Left lung (tissue), 10 donors: ENCODE data around the gene TCFL5. TPM values are rescaled to one million over a fixed set of nuclear protein-coding genes. Genes with fewer than 3 reads are reported as not detected.

ENCODE experiments used
- ATAC-seq: fragments of 200-7000 bp; cut with Tn5 transposase; one replicate; pipeline ENCODE4 v1.9.1; 2020; ENCODE audit warnings: moderate library complexity
- DNase-seq, 4 donors: peaks; one replicate each; pipeline ENCODE4 v3.0.0-alpha.2; 2013 to 2020
- H3K27ac ChIP-seq, 2 donors: fragments of 200-600 bp; sonication (generic) in 1 of 2; one replicate each; pipeline versions ENCODE4 v1.5.0 to v1.8.0; 2020 to 2021
- H3K27me3 ChIP-seq, 2 donors: fragments of 200-600 bp; sonication (generic) in 1 of 2; one replicate each; pipeline versions ENCODE4 v1.5.0 to v1.8.0; 2020 to 2021
- H3K36me3 ChIP-seq, 2 donors: fragments of 200-600 bp; sonication (generic) in 1 of 2; one replicate each; pipeline versions ENCODE4 v1.5.0 to v1.8.0; 2020 to 2021
- H3K4me1 ChIP-seq, 2 donors: fragments of 200-600 bp; one replicate each; pipeline ENCODE4 v1.8.0; 2021
- H3K4me3 ChIP-seq, 2 donors: fragments of 200-600 bp; sonication (generic) in 1 of 2; one replicate each; pipeline versions ENCODE4 v1.5.0 to v1.8.0; 2020 to 2021; ENCODE audit warnings: mild to moderate bottlenecking in 1 of 2
- H3K9me3 ChIP-seq, 2 donors: fragments of 200-600 bp; sonication (generic) in 1 of 2; one replicate each; pipeline versions ENCODE4 v1.5.0 to v1.8.0; 2020 to 2021
- intact Hi-C, 2 donors: fragments of 100-400 bp; cut with DNase I; formaldehyde crosslinking; loops; one replicate each; pipeline versions ENCODE4 v1.11.2 to v1.14.2; 2022
- polyA plus RNA-seq, 6 donors: library from polyadenylated mRNA; unstranded; fragments of 120-200 nt; gene quantifications; one replicate each; pipeline ENCODE4 v1.2.1, GENCODE V29; 2013; ENCODE audit not compliant: insufficient read length in 6 of 6
- total RNA-seq, 2 donors: library from RNA; stranded (reverse); fragmentation: NEBNext Ultra II Directional; extraction: Animal tissue kit (Norgen Biotek cat#: 25700); gene quantifications; one replicate each; pipeline ENCODE4 v1.2.1, GENCODE V29; 2021
- TF ChIP-seq, protein P1 (sequence below), 2 donors: fragments of 200-600 bp; sonication (generic) in 1 of 2; IDR thresholded peaks; one replicate each; pipeline versions ENCODE4 v1.5.0 to v1.8.0; 2021; ENCODE audit warnings: antibody characterized with exemption in 2 of 2
- donor health status: DM: no; HTN: yes; CAD: no.
- donor health status: DM: no; HTN: no; CAD: no.

The TCFL5 gene
- total and polyA plus RNA-seq, 8 donors, result 7.4 to 13.7 (median 10.9) TPM

GRCh38 chr20:62799873-62800272, 61.7 kb downstream of the TCFL5 start:
- no peak overlapping the region for H3K27ac ChIP-seq
- H3K9me3 ChIP-seq, result no peaks in the 10 kb centered on the region
- no peak overlapping the region for H3K4me3 ChIP-seq
- DNase-seq (no peak), ATAC-seq (no peak)
- peaks cover 5 to 42% of the 10 kb centered on the region in 2 donors for H3K4me1 ChIP-seq
- peaks cover 0 to 41% of the 10 kb centered on the region in 2 donors for H3K36me3 ChIP-seq
- intact Hi-C loops, result no loop called here
- TF ChIP-seq, protein P1, sequence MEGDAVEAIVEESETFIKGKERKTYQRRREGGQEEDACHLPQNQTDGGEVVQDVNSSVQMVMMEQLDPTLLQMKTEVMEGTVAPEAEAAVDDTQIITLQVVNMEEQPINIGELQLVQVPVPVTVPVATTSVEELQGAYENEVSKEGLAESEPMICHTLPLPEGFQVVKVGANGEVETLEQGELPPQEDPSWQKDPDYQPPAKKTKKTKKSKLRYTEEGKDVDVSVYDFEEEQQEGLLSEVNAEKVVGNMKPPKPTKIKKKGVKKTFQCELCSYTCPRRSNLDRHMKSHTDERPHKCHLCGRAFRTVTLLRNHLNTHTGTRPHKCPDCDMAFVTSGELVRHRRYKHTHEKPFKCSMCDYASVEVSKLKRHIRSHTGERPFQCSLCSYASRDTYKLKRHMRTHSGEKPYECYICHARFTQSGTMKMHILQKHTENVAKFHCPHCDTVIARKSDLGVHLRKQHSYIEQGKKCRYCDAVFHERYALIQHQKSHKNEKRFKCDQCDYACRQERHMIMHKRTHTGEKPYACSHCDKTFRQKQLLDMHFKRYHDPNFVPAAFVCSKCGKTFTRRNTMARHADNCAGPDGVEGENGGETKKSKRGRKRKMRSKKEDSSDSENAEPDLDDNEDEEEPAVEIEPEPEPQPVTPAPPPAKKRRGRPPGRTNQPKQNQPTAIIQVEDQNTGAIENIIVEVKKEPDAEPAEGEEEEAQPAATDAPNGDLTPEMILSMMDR (IDR thresholded peaks at IDR 0.05), result no peak
- H3K27me3 ChIP-seq, result no peaks in the 10 kb centered on the region

GRCh38 chr20:62799459-62799858, 62.2 kb downstream of the TCFL5 start:
- peaks cover 5 to 46% of the 10 kb centered on the region in 2 donors for H3K4me1 ChIP-seq
- peaks cover 0 to 41% of the 10 kb centered on the region in 2 donors for H3K36me3 ChIP-seq
- no peak for ATAC-seq
- no peak for DNase-seq
- TF ChIP-seq, protein P1 (IDR thresholded peaks at IDR 0.05), result no peak
- H3K9me3 ChIP-seq, result no peaks in the 10 kb centered on the region
- no peak overlapping the region for H3K4me3 ChIP-seq
- no peaks in the 10 kb centered on the region for H3K27me3 ChIP-seq
- no peak overlapping the region for H3K27ac ChIP-seq
- intact Hi-C loops, result no loop called here

- peaks cover 5 to 44% of the 10 kb centered on the region in 2 donors for H3K4me1 ChIP-seq
- H3K27ac ChIP-seq, result no peak overlapping the region
- H3K36me3 ChIP-seq, result peaks cover 0 to 41% of the 10 kb centered on the region in 2 donors
- no peaks in the 10 kb centered on the region for H3K9me3 ChIP-seq
- no peaks in the 10 kb centered on the region for H3K27me3 ChIP-seq
- intact Hi-C loops, result no loop called here
- no peak overlapping the region for H3K4me3 ChIP-seq
- TF ChIP-seq, protein P1 (IDR thresholded peaks at IDR 0.05), result no peak
- DNase-seq, result no peak
- ATAC-seq, result no peak
Observed at GRCh38 chr20:62799036-62799435, 62.6 kb downstream of the TCFL5 start.

- no peak for DNase-seq
- TF ChIP-seq, protein P1 (IDR thresholded peaks at IDR 0.05), result no peak
- Histone ChIP-seq H3K4me3 (peak overlapping the region in 1 of 2 donors; percentile 59), H3K9me3 (no peaks in the 10 kb centered on the region), H3K4me1 (peaks cover 5 to 43% of the 10 kb centered on the region in 2 donors), H3K27me3 (no peaks in the 10 kb centered on the region), H3K27ac (no peak overlapping the region), H3K36me3 (peaks cover 0 to 41% of the 10 kb centered on the region in 2 donors)
- no peak for ATAC-seq
- intact Hi-C loops, result no loop called here
Observed at GRCh38 chr20:62797671-62798532, 63.7 kb downstream of the TCFL5 start.

DNA sequence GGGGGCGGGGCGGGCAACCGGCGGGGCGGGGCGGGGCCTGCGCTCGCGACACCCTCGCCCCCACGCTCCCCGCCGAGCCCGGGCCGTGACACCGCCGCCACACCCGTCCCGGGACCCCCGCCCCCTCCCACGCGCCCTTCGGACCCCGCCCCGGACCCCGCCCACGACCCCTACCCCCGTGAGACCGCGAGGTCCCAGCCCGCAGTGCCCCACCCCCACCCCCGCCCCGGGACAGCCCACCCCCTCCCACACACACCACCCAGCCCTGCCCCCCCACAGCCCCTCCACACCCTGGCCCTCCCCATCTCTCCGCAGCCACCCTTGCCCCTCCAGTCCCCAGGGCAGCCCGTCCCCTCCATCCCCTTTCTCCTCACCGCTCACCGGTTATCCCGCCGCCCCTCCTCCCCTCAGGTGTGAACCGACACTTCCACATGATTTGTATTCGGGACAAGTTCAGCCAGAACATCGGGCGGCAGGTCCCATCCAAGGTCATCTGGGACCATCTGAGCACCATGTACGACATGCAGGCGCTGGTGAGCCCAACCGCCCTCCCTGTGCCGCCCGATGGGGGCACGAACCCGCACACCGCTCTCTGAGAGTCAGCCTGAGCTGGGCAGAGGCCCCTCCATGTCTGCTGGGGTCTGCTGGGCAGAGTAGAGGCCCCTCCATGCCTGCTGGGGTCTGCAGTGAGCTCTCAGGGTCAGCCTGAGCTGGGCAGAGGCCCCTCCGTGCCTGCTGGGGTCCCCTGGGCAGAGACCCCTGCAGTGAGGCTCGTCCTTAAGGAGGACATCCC, 64.7 kb downstream of the TCFL5 start:
- intact Hi-C loops, result no loop called here
- Histone ChIP-seq H3K4me1 (peaks cover 5 to 35% of the 10 kb centered on the region in 2 donors), H3K27me3 (no peaks in the 10 kb centered on the region), H3K27ac (peak overlapping the region; percentile 80 to 96), H3K4me3 (peak overlapping the region; percentile 47 to 59), H3K9me3 (no peaks in the 10 kb centered on the region), H3K36me3 (peaks cover 0 to 41% of the 10 kb centered on the region in 2 donors)
- DNase-seq (no peak), ATAC-seq (no peak)
- TF ChIP-seq, protein P1 (IDR thresholded peaks at IDR 0.05), result no peak
